PC-9 (cell line): ENCODE results near the gene RTEL1.
"Not testable (repeated sequence)": the region's sequence is repeated elsewhere in the genome, so short reads cannot be mapped to it uniquely, and the experiment has no call there.

ENCODE experiments used
- CTCF ChIP-seq: fragments of 200-600 bp; sonication (generic); conservative IDR thresholded peaks from 2 replicates; pipeline ENCODE4 v1.6.1; 2017; ENCODE audit warnings: mixed run types, antibody characterized with exemption, mild to moderate bottlenecking, moderate library complexity
- EZH2 ChIP-seq: fragments of 200-600 bp; sonication (generic); IDR thresholded peaks from 2 replicates; pipeline ENCODE4 v1.8.0; 2017; ENCODE audit warnings: antibody characterized with exemption, low read depth

- TF ChIP-seq CTCF, EZH2: not testable (repeated sequence)
Observed at GRCh38 chr20:63650486-63650885, 7.6 kb upstream of the RTEL1 start.
